ENCODE data around the gene SORCS3.

SORCS3 gene

DNA sequence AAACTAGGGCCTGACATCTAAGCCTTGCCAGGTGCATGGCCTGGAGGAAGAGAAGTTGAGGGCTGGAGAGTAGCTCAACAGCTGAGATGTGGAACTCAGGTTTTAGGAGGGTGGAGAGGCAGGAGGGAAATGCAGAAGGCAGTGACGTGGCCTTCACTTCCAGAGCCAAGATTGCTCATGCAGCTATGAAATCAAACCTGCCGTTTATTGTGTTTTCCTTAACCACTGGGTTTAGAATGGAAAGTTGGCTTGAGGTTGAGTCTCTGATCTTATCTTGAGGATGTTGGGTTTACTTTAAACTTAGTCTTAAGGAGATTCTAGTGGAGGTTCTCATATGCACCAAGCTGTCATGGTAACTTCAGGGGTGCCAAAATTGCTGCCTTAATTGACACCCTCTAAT, 178.6 kb downstream of the SORCS3 start:
- no peak for DNase-seq (ENCODE audit: low read depth, low spot score)
- TF ChIP-seq, protein P1, sequence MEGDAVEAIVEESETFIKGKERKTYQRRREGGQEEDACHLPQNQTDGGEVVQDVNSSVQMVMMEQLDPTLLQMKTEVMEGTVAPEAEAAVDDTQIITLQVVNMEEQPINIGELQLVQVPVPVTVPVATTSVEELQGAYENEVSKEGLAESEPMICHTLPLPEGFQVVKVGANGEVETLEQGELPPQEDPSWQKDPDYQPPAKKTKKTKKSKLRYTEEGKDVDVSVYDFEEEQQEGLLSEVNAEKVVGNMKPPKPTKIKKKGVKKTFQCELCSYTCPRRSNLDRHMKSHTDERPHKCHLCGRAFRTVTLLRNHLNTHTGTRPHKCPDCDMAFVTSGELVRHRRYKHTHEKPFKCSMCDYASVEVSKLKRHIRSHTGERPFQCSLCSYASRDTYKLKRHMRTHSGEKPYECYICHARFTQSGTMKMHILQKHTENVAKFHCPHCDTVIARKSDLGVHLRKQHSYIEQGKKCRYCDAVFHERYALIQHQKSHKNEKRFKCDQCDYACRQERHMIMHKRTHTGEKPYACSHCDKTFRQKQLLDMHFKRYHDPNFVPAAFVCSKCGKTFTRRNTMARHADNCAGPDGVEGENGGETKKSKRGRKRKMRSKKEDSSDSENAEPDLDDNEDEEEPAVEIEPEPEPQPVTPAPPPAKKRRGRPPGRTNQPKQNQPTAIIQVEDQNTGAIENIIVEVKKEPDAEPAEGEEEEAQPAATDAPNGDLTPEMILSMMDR (IDR thresholded peaks at IDR 0.05; ENCODE audit: insufficient read depth, low read length, missing control alignments), result no peak
- H3K4me3 ChIP-seq (ENCODE audit: low read depth, low read length), result no peak overlapping the region
- CTCF ChIA-PET, result no interaction called here
- POLR2A ChIA-PET, result no interaction called here

DNA sequence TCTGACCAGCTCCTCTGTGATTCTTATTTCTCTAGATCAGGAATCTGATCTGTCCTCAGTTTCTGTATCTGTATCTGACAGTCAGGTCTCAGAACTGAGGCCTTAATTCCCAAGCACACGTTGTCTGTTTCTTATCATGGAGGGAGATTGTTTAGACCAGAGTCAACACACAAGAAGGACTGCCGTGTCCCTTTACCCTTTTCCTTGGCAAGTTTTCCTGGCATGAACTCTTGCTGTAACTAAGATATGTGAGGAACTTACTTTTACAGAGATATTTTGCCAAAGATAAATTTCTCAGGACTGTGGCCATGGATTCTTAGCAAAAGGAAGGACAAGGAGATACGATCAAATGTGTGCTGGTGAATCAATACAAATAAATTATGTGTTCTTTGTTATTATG, 181.0 kb downstream of the SORCS3 start:
- CTCF ChIA-PET, result no interaction called here
- TF ChIP-seq, protein P1 (IDR thresholded peaks at IDR 0.05; ENCODE audit: insufficient read depth, low read length, missing control alignments), result no peak
- H3K4me3 ChIP-seq (ENCODE audit: low read depth, low read length), result no peak overlapping the region
- POLR2A ChIA-PET, result no interaction called here
- no peak for DNase-seq (ENCODE audit: low read depth, low spot score)

DNA sequence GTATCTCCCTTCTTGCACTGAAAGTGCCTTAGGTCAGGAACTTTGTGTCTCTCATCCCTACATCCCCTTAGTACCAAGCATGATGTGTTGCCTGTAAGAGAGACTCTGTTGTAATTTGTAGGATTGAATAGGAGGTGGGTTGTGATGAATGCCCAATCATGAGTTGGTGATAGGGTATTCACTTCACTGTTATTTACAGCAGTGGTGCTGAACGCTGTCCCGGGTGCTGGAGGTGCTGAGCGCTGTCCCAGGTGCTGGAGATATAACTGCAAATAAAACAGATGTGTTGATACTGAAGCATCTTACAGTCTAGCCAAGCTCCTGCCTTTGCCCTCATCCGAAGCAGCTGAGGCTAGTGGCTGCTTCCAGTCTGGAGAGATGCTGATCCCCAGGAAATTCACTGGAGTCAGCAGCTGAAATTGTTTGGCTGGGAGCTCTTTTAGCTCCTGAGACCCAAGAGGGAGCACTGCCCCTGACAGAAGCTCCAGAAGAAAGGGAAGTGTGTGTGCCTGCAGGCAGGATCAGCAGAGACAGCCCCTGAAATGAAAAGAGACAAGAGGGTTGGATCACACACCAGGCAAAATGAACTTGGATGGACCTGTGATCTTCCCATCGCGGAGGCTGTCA, 183.4 kb downstream of the SORCS3 start:
- H3K4me3 ChIP-seq (ENCODE audit: low read depth, low read length), result no peak overlapping the region
- ChIA-PET POLR2A (no interaction called here), CTCF (no interaction called here)
- DNase-seq (ENCODE audit: low read depth, low spot score), result no peak
- TF ChIP-seq, protein P1 (IDR thresholded peaks at IDR 0.05; ENCODE audit: insufficient read depth, low read length, missing control alignments), result no peak

DNA sequence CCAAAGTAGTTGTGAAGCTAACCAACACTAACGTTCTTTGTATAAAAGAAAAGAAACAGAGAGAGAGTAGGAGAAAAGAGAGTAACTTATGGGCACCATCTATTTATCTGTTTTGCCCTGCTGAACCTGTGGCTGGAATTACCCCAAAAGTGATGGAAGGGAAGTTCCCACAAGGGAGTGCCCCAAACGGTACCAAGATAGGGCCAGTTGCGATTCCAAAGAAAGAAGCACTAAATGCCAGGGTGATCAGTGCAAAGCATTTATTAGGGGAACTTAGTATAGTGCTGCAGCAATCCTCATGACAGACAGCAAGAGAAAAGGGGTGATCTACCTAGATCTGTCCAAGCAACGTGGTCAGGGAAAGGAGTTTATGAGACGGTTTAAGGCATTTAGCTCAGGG, 190.2 kb downstream of the SORCS3 start:
- ChIA-PET POLR2A (no interaction called here), CTCF (no interaction called here)
- no peak overlapping the region for H3K4me3 ChIP-seq (ENCODE audit: low read depth, low read length)
- DNase-seq (ENCODE audit: low read depth, low spot score), result no peak
- TF ChIP-seq, protein P1 (IDR thresholded peaks at IDR 0.05; ENCODE audit: insufficient read depth, low read length, missing control alignments), result no peak

DNA sequence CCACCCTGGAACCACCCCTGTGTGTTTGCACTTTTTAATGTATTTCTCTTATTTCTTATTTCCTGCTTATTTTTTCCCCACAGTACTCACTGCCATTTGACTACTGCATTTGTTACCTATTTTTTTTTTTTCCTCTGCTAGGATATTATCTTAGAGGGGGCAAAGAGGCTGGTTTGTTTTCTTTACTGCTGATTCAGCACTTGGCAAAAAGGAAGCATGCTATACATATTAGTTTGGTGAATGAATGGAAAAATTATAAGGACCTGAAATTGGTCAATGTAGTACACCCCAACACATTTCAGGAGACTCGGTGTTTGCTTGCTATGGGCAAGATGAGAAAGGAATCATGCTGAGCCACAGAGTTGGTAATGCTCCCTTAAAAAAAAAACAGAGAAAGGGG, 193.5 kb downstream of the SORCS3 start:
- TF ChIP-seq, protein P1 (IDR thresholded peaks at IDR 0.05; ENCODE audit: insufficient read depth, low read length, missing control alignments), result no peak
- no peak for DNase-seq (ENCODE audit: low read depth, low spot score)
- CTCF ChIA-PET, result no interaction called here
- POLR2A ChIA-PET, result no interaction called here
- H3K4me3 ChIP-seq (ENCODE audit: low read depth, low read length), result no peak overlapping the region

DNA sequence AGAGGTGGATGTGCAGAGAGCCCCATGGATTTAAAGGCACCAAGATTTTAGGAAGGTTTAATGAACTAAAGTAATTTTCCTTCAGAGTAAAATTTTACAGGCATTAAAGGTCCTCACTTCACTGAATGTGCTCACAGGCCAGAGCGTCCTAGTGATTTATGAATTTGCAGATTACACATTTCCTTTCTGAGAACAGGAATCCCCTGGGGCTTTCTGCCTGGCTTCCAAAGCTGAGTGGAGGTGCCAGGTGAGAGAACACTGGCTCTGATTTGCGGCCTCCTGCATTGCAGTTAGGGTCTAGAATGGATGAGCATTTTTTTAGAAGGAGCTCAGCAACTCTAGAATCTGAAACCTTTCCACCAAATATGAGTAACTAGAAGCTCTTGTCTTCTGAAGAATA, 194.3 kb downstream of the SORCS3 start:
- H3K4me3 ChIP-seq (ENCODE audit: low read depth, low read length), result no peak overlapping the region
- DNase-seq (ENCODE audit: low read depth, low spot score), result no peak
- ChIA-PET CTCF (no interaction called here), POLR2A (no interaction called here)
- TF ChIP-seq, protein P1 (IDR thresholded peaks at IDR 0.05; ENCODE audit: insufficient read depth, low read length, missing control alignments), result no peak

All from AG04449 (cell line).